Endothelial cell of umbilical vein (primary cell): ENCODE results near the gene MRPL44. TPM values are rescaled to one million over a fixed set of nuclear protein-coding genes. Genes with fewer than 3 reads are reported as not detected.

ENCODE experiments used
- BruUV-seq: library from RNA; stranded (reverse); fragments of 400-500 nt; replicated peaks from 2 replicates; lab custom pipeline; 2021; lab: Mats Ljungman, UMichigan
- CTCF ChIA-PET: fragments of 300-600, 350-600 bp; sonication (Branson Sonifier 250); formaldehyde crosslinking; loops from one replicate; lab custom pipeline; 2021; ENCODE audit warnings: antibody characterized with exemption, inconsistent platforms; lab: Charles Lee
- POLR2A ChIA-PET: fragments of 300-600, 350-600 bp; sonication (Branson Sonifier 250); formaldehyde crosslinking; loops from one replicate; lab custom pipeline; 2021; ENCODE audit warnings: antibody characterized with exemption, inconsistent platforms; lab: Charles Lee
- DNase-seq: peaks from one replicate; pipeline ENCODE4 v3.0.0-alpha.2; 2011; ENCODE audit warnings: low read depth, low spot score
- FAIRE-seq: peaks from 2 replicates; lab custom pipeline; 2011; peaks lifted over from hg19 to GRCh38; lab: Jason Lieb, UNC
- H2AFZ ChIP-seq: 2 replicates; pipeline ENCODE4 v1.6.0; 2012; ENCODE audit warnings: low read depth, low read length, control low read depth, inconsistent platforms
- H3K27ac ChIP-seq: 2 replicates; pipeline ENCODE4 v1.5.1; 2011; ENCODE audit warnings: low read depth, mild to moderate bottlenecking, control low read depth, low read length, moderate library complexity; ENCODE audit not compliant: insufficient read depth
- H3K27me3 ChIP-seq, 2 experiments: 2 replicates each; pipeline versions ENCODE4 v1.6.0 to v1.6.1; 2011; ENCODE audit warnings: low read length in 2 of 2, mixed read lengths in 1 of 2; ENCODE audit not compliant: control insufficient read depth in 2 of 2, insufficient read depth in 2 of 2
- H3K36me3 ChIP-seq, 2 experiments: 2 replicates in 1 of 2; 3 replicates in 1 of 2; pipeline ENCODE4 v1.5.1; 2011; ENCODE audit warnings: low read length in 2 of 2, mild to moderate bottlenecking in 1 of 2, moderate library complexity in 1 of 2; ENCODE audit not compliant: control insufficient read depth in 2 of 2, insufficient read depth in 2 of 2; ENCODE audit errors: extremely low read depth in 1 of 2
- H3K4me1 ChIP-seq: 3 replicates; pipeline ENCODE4 v1.5.1; 2011; ENCODE audit warnings: mild to moderate bottlenecking, low read length; ENCODE audit not compliant: control insufficient read depth, insufficient read depth; ENCODE audit errors: extremely low read depth
- H3K4me2 ChIP-seq: 2 replicates; pipeline ENCODE4 v1.6.1; 2011; ENCODE audit warnings: low read length, control low read depth, mixed read lengths; ENCODE audit not compliant: insufficient read depth
- H3K4me3 ChIP-seq, 3 experiments: fragments of 200-600 bp in 1 of 3; sonication (generic), shearing (Covaris generic) in 1 of 3; replicated peaks in 1 of 3; 2 replicates each; pipeline ENCODE4 v1.5.1; 2011 to 2016; ENCODE audit warnings: control low read depth in 3 of 3, low read length in 3 of 3, mild to moderate bottlenecking in 2 of 3, inconsistent platforms in 1 of 3, low read depth in 1 of 3, moderate library complexity in 1 of 3; ENCODE audit not compliant: insufficient read depth in 1 of 3
- H3K79me2 ChIP-seq: 2 replicates; pipeline ENCODE4 v1.6.0; 2012; ENCODE audit warnings: low read length, inconsistent platforms; ENCODE audit not compliant: control insufficient read depth, insufficient read depth
- H3K9ac ChIP-seq: replicated peaks from 2 replicates; pipeline ENCODE3; 2011; ENCODE audit warnings: low read length, control low read depth; ENCODE audit not compliant: insufficient read depth; ENCODE audit errors: extremely low read depth
- H3K9me1 ChIP-seq: replicated peaks from 3 replicates; pipeline ENCODE4 v1.6.0; 2011; ENCODE audit warnings: mild to moderate bottlenecking, low read length; ENCODE audit not compliant: control insufficient read depth, insufficient read depth; ENCODE audit errors: extremely low read depth
- H3K9me3 ChIP-seq: replicated peaks from 2 replicates; pipeline ENCODE4 v1.5.1; 2012; ENCODE audit warnings: low read length, inconsistent platforms; ENCODE audit not compliant: control insufficient read depth, insufficient read depth
- H4K20me1 ChIP-seq: replicated peaks from 2 replicates; pipeline ENCODE3; 2011; ENCODE audit warnings: mild to moderate bottlenecking, low read length; ENCODE audit not compliant: control insufficient read depth, insufficient read depth; ENCODE audit errors: extremely low read depth
- EZH2 ChIP-seq: IDR thresholded peaks from 2 replicates; pipeline ENCODE4 v1.6.1; 2012; ENCODE audit warnings: borderline replicate concordance, low read depth, mild to moderate bottlenecking, moderate library complexity, low read length, inconsistent platforms; ENCODE audit not compliant: severe bottlenecking
- FOS ChIP-seq: IDR thresholded peaks from 2 replicates; pipeline ENCODE4 v1.6.1; 2011; ENCODE audit warnings: mild to moderate bottlenecking, low read length, moderate library complexity, borderline replicate concordance; ENCODE audit not compliant: insufficient read depth
- GATA2 ChIP-seq: IDR thresholded peaks from 2 replicates; pipeline ENCODE4 v1.7.0; 2011; ENCODE audit warnings: low read depth, mild to moderate bottlenecking, moderate library complexity, mixed read lengths, low read length; ENCODE audit not compliant: insufficient read length, insufficient read depth
- JUN ChIP-seq: IDR thresholded peaks from 2 replicates; pipeline ENCODE4 v1.6.1; 2011; ENCODE audit warnings: borderline replicate concordance, low read depth; ENCODE audit not compliant: insufficient read length, insufficient read depth
- MAX ChIP-seq: IDR thresholded peaks from 2 replicates; pipeline ENCODE4 v1.6.1; 2011; ENCODE audit not compliant: insufficient read depth, insufficient read length
- MYC ChIP-seq: IDR thresholded peaks from one replicate; pipeline ENCODE4 v1.6.1; 2011; ENCODE audit warnings: mild to moderate bottlenecking, low read depth, low read length
- POLR2A ChIP-seq: IDR thresholded peaks from 2 replicates; pipeline ENCODE4 v1.6.1; 2012; ENCODE audit warnings: low read depth, mild to moderate bottlenecking, control low read depth, low read length
- POLR2AphosphoS5 ChIP-seq: IDR thresholded peaks from 2 replicates; pipeline ENCODE4 v1.6.1; 2012; ENCODE audit warnings: low read depth, mild to moderate bottlenecking, control low read depth, low read length, moderate library complexity; ENCODE audit not compliant: insufficient read depth
- dilution Hi-C: fragments of 300-500 bp; cut with MboI; formaldehyde crosslinking; loops from one replicate; pipeline ENCODE4 v1.15.0; 2019; ENCODE audit warnings: low sequenced_read_pairs; ENCODE audit not compliant: extremely low pct_ligation_motif_present
- intact Hi-C: fragments of 100-400 bp; cut with micrococcal nuclease; formaldehyde crosslinking; loops from one replicate; pipeline ENCODE4 v1.10.0; 2022
- polyA plus RNA-seq, 4 experiments: library from polyadenylated mRNA; depleted of rRNA in 3 of 4; stranded (reverse) in 3 of 4; unstranded in 1 of 4; fragments of >200 nt; gene quantifications; 2 replicates each; pipeline versions ENCODE4 v1.2.1 to v1.2.3, GENCODE V29; 2011 to 2012; ENCODE audit warnings: missing spikeins in 1 of 4
- total RNA-seq: library from RNA; stranded (reverse); gene quantifications from 2 replicates; pipeline ENCODE4 v1.2.3, GENCODE V29; 2021
- TF ChIP-seq, protein P1 (sequence below), 2 donors: IDR thresholded peaks; 1 replicate in 1 of 2; 2 replicates in 1 of 2; pipeline ENCODE4 v1.5.1; 2011; ENCODE audit warnings: low read length in 2 of 2, mild to moderate bottlenecking in 2 of 2, moderate library complexity in 2 of 2, control low read depth in 1 of 2, inconsistent platforms in 1 of 2, low read depth in 1 of 2; ENCODE audit not compliant: insufficient read depth in 1 of 2; ENCODE audit errors: extremely low read depth in 1 of 2

Gene MRPL44
- total and polyA plus RNA-seq, 2 donors (not counting 3 experiments of a cell fraction or from before 2014, with no cell fraction given): 19.2 to 27.7 TPM

GRCh38 chr2:223922308-223922707, 35.0 kb upstream of the MRPL44 start:
- no peak for FAIRE-seq
- H3K4me2 ChIP-seq: no peak overlapping the region
- H3K79me2 ChIP-seq: peaks cover 68% of the 10 kb centered on the region
- no peak for DNase-seq
- BruUV-seq: no TSS peak
- CTCF ChIA-PET: interaction anchor here (1.5 kb wide), 1 partner anchor 9 kb away, joined by 3 read pairs; no protein-coding TSS in a partner anchor
- H3K9me1 ChIP-seq: no peaks in the 10 kb centered on the region
- dilution Hi-C loops (no loop called here), intact Hi-C loops (no loop called here)
- no peaks in the 10 kb centered on the region for H3K36me3 ChIP-seq
- no peak overlapping the region for H2AFZ ChIP-seq
- H3K9me3 ChIP-seq: peaks cover 4% of the 10 kb centered on the region
- H4K20me1 ChIP-seq: no peaks in the 10 kb centered on the region
- H3K9ac ChIP-seq: no peak overlapping the region
- peaks cover 70% of the 10 kb centered on the region for H3K4me1 ChIP-seq
- no peaks in the 10 kb centered on the region for H3K27me3 ChIP-seq
- no peak overlapping the region for H3K27ac ChIP-seq
- H3K4me3 ChIP-seq: no peak overlapping the region
- TF ChIP-seq MAX (no peak), POLR2AphosphoS5 (no peak)
- POLR2A ChIA-PET: no interaction called here

DNA sequence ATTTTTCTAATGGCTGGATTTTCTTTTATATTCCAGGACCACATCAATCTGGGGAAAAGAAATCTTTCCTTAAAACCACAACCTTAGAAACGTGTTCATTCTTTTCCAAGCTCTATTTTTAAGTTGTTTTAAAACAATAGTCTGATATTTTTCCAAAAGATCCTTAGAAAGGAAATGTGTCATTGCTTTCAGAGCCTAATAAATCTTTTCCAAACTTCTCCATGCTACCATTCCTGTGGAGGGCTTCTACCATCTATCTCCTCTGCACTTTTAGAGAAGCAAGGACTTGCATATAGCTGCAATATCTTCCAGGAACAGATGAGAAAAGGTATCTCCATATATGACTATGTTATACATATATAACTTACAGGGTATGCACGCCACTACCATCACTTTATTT, 33.3 kb upstream of the MRPL44 start:
- H3K27me3 ChIP-seq: no peaks in the 10 kb centered on the region
- H3K4me2 ChIP-seq: peak overlapping the region; percentile 73
- DNase-seq: peak; percentile 83
- FAIRE-seq: peak; percentile 81
- POLR2A ChIA-PET: no interaction called here
- dilution Hi-C loops: no loop called here
- no peaks in the 10 kb centered on the region for H3K36me3 ChIP-seq
- peak overlapping the region; percentile 22 for H3K9ac ChIP-seq
- intact Hi-C loops: loop anchor here (1.0 kb wide), 3 partner anchors 12 to 33 kb away; partner anchors contain the start of gene MRPL44
- peaks cover 79% of the 10 kb centered on the region for H3K79me2 ChIP-seq
- H2AFZ ChIP-seq: no peak overlapping the region
- TF ChIP-seq POLR2AphosphoS5: no peak
- peak; percentile 67 for TF ChIP-seq JUN
- TF ChIP-seq POLR2A: no peak
- TF ChIP-seq FOS: peak; percentile 58
- TF ChIP-seq MAX: no peak
- TF ChIP-seq, protein P1, sequence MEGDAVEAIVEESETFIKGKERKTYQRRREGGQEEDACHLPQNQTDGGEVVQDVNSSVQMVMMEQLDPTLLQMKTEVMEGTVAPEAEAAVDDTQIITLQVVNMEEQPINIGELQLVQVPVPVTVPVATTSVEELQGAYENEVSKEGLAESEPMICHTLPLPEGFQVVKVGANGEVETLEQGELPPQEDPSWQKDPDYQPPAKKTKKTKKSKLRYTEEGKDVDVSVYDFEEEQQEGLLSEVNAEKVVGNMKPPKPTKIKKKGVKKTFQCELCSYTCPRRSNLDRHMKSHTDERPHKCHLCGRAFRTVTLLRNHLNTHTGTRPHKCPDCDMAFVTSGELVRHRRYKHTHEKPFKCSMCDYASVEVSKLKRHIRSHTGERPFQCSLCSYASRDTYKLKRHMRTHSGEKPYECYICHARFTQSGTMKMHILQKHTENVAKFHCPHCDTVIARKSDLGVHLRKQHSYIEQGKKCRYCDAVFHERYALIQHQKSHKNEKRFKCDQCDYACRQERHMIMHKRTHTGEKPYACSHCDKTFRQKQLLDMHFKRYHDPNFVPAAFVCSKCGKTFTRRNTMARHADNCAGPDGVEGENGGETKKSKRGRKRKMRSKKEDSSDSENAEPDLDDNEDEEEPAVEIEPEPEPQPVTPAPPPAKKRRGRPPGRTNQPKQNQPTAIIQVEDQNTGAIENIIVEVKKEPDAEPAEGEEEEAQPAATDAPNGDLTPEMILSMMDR (IDR thresholded peaks at IDR 0.05; ENCODE audit: extremely low read depth in 1 of 2, insufficient read depth in 1 of 2, low read depth in 1 of 2, low read length in 2 of 2): no peak
- no peak for TF ChIP-seq GATA2
- no peak for TF ChIP-seq EZH2
- TF ChIP-seq MYC: no peak
- no TSS peak for BruUV-seq
- CTCF ChIA-PET: interaction anchor here (0.7 to 2.7 kb wide), 9 partner anchors 11 to 126 kb away, joined by 3 to 13 read pairs (median 5); partner anchors contain the start of gene WDFY1
- H4K20me1 ChIP-seq: no peaks in the 10 kb centered on the region
- H3K9me3 ChIP-seq: peaks cover 4% of the 10 kb centered on the region
- H3K4me1 ChIP-seq: peaks cover 61% of the 10 kb centered on the region
- peak overlapping the region in 1 of 3 experiments; percentile 15 for H3K4me3 ChIP-seq
- peak overlapping the region; percentile 38 for H3K27ac ChIP-seq
- H3K9me1 ChIP-seq: no peaks in the 10 kb centered on the region
